Activated T-cell treated with anti-CD3 and anti-CD28 coated beads for 48 hours (primary cell): Measurements from ENCODE around the gene DSN1.

ENCODE experiments used
- DNase-seq: peaks from one replicate; pipeline ENCODE4 v3.0.0-alpha.2; 2020; ENCODE audit warnings: low read depth

DSN1 gene

DNA sequence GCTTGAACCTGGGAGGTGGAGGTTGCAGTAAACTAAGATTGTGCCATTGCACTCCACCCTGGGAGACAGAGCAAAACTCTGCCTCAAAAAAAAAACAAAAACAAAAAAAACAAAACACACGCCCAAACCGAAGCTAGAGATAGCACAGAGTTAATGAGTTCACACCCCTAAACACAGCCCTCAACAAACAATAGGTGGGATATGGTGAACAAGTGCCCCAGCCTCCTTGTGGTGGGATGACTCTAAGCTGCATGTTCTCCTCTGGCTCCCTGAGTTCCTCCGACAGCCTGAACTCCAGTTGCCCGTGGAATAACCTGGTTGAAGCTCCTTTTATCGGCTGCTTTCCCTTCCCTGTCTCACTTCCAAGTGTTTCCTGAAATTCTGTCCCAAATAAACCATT, 22.1 kb upstream of the DSN1 start:
- DNase-seq: no peak

DNA sequence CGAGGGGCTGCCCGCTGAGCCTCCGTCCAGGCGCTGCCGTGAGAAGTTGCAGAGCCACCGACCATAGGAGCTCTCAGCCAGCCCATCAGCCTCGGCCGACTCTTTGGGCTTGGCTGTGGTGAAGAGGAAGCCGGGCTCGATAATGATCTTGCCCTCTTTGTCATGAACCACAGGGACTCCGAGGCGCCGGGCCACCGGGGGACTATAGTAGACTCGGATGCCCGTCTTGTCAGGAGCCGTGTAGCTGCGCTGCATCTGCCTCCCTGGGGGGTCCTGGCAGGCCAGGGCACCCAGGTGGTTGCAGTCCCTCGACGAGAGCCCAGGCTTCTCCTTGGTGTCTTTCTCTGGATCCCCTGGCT, 20.5 kb upstream of the DSN1 start:
- no peak for DNase-seq

DNA sequence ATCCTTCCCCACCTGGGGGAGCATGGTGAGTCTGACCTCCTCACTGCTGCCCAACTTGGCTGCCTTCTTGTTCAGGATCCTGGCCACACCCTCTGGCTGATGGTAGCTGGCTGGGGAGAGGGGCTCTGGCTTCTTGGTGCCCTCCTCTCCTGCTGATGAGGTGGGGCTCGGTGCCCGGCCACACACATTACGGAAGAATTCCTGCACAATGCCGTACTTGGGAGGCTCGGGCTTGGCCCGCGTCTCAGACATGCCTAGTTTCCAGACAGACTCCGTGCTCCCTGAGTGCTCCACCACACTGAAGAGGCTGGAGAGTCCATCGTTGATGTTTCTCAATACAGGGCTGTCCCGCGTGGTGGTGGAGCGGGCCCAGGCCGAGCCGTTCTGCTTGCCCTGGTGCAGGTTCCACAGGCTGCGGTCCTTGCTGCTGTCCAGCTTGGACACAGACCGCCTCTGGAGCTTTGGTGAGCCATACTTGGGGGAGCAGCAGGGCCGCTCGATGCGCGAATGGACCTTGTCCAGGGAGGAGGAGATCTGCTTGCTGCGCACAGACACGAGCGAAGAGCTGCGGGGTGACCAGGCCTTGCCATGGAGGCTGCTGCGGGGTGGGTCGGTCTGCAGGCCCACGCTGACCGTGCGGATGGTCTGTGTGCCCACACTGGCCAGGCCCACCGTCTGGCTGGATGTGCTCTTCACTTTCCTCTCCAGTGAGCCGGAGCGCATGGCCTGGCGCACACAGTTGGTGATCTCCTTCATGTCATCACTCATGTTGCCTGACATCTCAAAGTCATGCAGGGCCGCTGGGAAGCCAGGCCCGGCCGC, 19.9 kb upstream of the DSN1 start:
- DNase-seq: no peak

DNA sequence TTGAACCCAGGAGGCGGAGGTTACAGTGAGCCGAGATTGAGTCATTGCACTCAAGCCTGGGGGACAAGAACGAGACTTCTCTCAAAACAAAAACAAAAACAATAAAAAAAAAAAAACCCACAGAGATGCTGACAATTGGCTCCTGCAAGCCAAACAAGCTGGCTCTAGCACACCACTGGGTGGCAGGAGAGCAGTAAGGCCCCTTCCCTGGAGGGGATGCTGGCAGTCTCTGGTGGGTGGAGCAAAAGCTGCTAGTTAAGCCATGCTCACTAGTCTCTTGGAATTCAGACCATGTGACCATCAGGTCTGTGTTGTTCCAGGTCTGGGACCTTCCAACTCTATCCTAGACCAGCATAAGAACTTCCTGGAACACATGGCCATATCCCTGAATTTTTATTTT, 18.9 kb upstream of the DSN1 start:
- DNase-seq: no peak

DNA sequence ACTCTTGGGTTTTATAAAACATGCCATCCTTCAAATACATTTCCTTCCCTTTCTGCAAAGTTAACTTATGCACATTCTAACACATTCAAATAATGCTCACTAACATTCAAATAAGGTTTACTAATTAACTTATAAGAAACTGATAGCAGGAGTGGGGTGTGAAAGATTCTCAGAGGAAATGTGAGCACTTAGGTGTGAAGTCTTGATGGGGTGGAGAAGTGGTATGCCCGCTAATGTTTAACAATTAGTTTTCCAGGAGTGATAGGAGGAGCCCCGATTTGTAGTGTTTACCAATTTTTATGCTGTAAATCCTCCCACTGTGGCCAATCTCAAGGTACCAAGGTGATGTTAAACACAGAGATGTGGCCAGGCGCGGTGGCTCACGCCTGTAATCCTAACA, 18.3 kb upstream of the DSN1 start:
- no peak for DNase-seq

DNA sequence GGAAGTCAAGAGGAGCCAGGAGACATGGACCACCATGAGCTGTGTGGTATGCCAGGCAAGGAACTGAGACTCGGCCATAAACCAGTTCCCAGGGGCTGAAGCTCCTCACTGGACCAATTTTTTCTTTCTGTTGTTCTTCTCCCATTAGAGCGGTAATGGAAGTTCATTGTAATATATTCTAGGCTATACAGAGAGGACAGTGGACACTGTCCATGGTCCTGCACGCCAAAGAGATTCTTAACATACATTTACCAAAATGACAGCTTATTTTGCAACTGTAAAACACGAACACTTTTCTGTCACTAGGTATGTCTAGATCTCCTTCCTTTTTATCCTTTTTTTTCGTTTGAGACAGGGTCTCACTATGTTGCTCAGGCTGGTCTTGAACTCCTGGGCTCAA, 13.1 kb upstream of the DSN1 start:
- DNase-seq: no peak

DNA sequence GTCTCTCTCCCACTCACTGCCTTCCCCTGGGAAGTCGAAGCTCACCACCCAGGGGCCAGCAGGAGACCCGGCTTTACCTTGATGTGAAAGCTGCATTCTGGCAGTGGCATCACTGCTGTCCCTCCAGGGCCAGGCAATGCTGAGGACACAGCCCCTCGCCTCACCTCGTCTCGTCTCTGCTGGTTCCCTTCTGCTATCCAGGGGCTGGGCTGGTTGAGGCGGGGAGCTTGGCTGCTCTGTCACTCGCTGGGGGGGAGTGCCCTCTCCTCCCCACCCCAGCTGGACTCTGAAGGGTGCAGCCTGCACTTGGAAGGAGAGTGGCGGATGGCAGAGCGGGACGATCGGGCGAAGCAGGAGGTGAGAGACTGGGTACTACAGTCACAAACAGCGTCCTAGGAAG, 12.7 kb upstream of the DSN1 start:
- DNase-seq: no peak

DNA sequence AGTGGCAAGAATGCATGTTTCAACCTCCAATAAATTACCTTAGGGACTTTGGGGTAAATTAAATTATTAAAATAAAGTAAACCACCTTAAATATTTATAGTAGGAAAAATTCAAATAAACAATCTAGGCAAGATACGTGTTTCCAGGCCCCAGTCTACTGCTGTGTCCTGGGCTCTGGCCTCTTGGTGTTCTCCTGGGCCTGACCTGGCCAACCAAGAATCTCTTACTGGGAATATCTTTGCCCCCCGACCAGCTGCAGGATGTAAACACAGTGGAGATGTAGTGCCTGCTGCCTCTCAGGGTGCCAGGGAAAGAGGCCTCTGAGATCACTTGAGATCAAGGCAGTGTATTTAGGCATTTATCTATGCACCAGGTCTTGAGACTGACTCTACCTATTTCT, 11.7 kb upstream of the DSN1 start:
- no peak for DNase-seq

DNA sequence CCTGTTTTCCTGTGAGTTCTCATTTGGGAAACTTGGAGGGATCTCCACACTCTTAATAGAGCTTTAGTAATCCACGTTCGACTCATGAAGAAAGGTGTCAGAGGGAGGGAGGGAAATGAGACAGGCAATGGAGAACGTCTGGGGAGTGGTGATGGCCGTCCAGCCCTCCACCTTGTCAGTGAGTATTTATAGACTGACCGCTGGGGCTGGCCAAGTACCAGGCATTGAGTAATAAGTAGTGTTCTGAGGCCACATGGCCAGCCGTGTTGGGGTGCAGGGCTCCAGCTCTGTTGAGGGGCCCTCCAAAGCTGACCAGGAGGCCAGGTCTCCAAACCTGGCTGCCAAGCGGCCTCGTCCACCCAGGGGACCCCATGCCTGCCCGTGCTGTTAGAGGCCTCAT, 11.3 kb upstream of the DSN1 start:
- no peak for DNase-seq

DNA sequence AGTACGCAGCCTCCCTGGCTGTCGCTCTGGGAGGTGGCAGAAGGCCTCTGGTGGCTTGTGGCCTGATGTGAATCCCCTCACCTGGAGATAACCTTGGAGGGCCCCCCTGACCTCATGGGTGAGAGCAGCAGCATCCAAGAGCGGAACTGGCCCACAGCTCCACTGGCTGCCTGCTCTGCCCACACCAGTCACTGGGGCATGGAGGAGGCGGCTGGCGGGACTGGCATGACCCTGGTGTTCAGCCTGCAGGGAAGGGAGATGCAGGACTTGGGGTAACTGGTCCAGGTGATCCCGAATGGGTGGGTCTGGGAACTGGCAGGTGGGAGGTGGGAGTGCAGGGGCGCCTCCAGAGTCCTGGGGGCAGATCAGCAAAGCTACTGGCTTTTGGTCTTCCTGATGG, 10.6 kb upstream of the DSN1 start:
- DNase-seq: no peak

DNA sequence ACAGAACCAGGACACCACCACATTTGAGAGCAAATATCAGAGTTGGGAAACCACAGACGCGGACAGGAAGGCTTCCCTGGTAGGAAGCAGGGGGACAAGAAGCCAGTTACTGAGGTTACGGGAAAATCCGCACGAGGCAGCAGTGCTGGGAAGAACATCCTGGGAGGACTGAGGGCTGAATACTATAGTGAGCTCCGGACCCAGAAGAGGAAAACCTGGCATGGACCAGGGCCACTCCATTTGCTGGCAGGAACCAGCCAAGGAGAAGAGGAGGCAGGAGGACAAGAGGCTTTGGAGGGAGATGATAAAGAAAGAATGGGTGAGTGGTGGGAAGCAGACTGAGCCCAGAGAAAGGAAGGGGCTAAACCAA, 6.1 kb upstream of the DSN1 start:
- DNase-seq: no peak

DNA sequence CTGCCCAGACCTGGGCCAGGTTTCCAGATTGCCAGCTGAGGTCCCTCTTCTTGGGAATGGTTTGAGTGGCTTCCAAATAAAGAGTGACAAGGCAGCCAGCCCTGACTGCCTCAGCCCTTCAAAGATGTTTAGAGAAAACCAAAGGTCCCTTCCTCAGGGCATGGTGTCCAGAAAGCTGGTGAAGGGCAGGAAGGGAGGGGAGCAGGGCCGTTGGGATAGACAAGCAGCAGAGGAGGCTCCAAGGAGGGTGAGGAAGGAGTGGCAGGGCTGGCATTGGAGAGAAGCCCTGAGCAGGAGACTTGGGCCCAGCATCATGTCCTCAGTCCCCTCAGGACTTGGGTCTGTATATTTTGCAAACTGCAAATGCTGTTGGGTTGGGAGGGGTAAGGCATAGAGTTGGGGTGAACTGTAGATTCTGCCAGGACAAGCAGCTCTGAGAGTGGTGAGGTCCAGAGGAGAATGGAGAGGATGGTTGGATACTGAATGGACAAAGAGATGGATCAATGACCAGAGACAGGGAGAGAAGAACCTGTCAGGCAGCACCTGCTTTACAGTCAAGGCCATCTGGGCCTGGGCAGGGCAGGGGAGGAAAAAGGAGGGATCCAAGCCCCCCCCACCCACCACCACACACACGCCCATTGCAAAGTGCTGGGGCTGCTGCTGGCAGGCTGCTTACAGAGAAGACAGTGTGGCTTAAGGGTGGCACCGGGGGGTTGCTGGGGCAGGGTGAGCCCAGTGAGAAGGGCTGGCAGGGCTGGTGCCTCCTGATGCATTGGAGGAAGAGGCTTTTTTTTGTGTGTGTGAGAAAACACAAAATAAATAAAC, 5.5 kb upstream of the DSN1 start:
- no peak for DNase-seq

DNA sequence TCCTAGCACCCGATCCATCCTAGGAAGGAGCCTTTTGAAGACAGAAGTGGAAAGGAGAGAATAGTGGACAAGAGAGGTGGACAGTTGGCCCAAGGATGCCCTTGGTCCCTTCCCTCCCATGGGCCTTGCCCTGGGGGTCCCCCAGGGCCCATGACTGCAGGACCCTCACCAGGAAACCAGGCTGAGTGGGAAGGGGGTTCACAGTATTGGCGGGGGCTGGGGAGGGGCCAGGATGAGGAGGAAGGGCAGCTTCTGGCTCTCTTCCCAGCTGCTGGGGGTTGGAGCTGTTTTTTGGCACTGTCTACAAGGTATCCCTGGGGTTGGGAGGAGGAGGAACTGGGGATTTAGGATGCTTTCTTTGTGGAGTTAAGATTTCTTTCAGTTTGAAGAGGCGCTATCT, 4.0 kb upstream of the DSN1 start:
- DNase-seq: no peak

DNA sequence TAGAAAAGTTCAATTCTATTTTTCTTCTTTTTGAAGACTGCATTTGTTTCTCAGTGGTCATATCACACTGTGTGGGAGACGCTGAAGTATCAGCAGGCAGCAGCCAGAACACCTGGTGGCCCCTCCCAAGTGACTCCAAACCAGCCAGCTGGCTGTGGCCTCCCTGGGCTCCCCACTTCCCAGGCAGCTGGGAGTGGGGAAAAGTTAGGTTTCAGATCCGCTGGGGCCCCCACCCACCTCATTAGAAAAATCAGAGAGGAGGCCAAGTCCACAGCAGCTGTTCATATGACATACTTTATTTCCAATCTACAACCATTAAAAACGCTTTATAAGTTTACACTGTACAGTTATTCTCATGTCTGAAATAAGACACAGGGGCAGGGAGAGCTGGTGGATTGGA, 3.6 kb upstream of the DSN1 start:
- no peak for DNase-seq

DNA sequence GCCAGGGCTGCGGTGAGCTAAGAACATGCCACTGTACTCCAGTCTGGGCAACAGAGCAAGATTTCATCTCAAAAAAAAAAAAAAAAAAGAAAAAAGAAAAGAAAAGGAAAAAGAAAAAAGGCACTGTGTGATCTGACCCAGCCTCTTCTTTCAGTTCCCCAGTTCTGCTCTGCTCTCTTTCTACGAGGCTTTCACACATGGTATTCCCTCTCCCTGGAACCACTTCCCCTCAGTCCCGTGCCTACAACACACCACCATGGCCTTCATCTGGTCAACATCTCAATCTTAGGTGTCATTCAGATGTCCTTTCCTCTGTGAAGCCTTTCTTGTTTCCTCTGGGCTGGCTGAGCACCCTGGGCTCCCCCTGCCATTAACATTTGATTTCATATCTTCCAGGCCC, 2.3 kb upstream of the DSN1 start:
- no peak for DNase-seq

DNA sequence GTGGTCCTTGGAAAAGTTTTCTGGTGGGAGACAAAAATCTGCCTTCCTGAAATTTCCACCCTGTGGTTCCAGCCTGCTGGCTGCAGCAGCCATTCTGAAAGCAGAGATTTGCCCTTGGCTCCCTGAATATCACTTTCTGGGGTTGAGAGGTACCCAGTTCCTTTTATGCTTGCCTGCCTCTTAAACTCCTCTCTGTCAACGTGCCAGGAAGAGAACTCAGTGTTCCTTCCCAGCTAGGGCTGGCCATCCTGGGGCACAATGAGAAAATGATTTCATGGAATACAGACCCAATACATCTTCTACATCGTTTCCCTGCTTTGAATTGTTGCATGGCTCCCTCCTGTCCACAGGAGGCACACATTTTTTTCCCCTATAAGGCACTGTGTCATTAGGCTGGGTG, 1.6 kb upstream of the DSN1 start:
- DNase-seq: no peak

DNA sequence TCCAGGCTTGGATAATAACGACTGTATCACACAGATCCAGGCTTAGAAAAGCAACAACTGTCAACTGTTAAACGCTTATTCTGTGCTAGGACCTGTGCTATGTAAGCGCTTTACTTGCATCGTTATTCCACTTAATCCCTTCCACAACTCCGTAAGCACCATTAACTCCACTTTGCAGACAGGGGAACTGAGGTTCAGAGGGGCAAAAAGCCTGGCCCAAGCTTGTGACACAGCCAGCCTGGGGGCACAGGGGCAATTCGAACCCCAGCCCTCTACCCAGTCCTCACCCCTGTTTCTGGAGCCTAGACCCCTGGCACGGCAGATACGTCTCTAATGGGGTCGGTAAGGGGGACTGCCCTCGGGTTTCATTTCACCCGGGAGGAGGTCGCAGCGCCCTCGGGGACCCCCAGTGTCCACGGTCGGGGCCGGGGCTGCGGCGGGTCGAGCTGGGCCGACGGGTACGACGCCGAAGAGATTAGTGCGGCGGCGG, 411 bp downstream of the DSN1 start:
- DNase-seq: no peak

DNA sequence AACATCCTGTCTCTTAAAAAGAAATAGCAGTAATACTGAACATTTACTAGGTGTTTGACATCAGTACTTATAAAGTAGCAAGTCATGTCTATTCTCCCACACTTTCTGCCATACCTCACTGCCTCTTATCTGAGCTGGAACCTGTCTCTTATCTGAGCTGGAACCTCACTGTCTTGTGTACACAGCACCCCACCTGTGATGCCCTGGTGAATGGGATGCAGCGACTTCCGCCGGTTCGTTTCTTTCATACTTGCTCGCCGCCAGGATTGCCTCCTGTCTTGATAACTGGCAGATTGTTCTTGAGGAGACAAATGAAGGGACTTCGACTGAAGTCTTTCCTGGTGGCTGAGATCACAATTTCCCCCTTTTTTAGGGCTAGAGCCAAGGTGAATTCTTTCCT, 2.9 kb downstream of the DSN1 start:
- DNase-seq: no peak

DNA sequence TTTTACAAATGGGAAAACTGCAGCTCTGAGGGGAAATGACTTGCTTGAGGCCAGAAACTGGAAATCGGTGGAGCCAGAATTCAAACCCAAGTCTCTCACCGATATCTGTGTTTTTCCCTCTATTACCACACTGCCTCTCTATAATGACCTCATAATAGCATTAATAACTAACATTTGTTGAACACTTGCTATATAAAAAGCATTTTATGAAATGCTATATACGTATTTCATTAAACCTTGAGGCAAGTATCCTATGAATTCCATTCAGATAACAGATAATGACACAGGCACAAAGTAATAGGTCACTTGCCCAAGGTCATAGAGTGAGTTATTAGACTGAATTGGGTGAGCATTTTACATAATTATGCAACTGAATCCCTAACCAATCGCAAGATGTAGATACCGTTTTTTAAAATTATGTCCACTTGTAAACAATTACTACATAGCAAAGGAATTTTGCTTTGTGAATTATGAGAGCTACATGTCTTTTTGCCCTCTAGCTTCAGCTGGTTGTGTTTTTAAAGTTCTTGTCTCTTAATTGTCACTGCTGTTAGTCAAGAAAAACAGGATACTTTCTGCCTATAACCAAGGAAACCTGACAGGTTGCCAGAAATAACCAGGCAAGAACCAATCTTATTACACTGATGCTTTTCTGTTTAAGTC, 4.7 kb downstream of the DSN1 start:
- no peak for DNase-seq

DNA sequence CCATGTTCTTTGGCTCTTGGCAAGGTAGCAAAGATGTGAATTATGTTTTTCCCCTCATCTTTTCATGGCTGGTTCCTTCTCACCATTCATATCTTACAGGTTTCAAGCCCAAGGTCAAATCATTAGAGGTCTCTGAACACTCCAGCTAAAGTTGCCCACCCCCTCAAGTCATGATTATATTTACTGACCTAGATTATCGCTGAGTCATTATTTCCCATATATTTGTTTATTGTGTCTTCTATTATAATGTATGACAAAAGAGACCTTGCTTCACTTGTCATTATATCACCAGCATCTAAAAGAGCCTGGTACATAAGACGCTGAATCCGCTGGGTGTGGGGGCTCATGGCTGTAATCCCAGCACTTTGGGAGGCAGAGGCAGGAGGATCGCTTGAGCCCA, 12.4 kb downstream of the DSN1 start:
- DNase-seq: no peak

DNA sequence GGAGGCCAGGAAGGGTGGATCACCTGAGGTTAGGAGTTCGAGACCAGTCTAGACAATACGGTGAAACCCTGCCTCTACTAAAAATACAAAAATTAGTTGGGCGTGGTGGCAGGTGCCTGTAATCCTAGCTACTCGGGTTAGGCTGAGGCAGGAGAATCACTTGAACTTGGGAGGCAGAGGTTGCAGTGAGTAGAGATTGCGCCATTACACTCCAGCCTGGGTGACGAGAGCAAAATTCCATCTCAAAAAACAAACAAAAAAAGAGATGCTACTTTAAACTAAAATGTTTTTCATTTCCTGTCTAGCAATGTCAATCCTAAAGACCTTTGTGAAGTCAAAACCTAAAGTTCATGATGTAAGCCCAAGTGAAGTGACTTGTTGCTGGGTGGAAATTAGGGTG, 12.9 kb downstream of the DSN1 start:
- no peak for DNase-seq

DNA sequence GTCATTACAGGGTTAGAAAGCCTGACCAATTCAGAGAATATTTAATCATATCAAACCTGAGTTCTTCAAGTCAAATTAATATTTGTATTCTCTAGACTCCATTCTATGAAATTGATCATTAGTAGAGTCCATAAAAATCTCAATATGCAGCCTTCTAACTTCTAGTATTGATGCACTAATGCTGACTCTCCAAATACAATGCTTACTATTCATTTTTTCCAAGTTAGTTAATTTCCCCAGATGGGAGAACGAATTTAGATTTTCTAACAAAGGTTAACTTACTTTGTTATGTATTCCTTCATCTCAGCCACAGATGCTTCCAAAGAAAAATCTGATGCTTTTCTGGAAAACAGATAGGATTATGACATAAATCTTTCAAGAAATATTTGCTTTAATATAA, 15.3 kb downstream of the DSN1 start:
- no peak for DNase-seq

DNA sequence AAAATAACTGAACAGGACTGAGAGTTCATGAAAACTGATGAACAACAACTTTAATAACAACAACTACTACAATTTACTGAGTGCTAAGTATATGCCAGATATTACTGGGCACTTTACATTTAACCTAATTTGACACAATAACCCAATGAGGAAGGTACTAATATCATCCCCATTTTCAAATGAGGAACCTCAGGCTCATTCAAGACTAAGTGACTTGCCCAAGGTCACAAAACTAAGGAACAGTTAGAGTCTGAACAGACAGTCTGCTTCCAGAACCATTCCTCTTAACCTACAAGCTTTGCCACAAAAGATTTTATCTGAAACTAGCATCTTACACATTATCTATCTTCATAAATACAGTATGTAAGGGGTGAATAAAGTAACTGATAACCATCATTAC, 17.1 kb downstream of the DSN1 start:
- no peak for DNase-seq
